Right lung (tissue), 5 donors: ENCODE results near the gene DENND6A. TPM values are rescaled to one million over a fixed set of nuclear protein-coding genes. Genes with fewer than 3 reads are reported as not detected.

Experiments
- DNase-seq, 2 donors: peaks; one replicate each; pipeline ENCODE4 v3.0.0-alpha.2; 2013
- polyA plus RNA-seq, 5 donors: library from polyadenylated mRNA; unstranded; fragments of 120-200 nt; gene quantifications; one replicate each; pipeline versions ENCODE4 v1.2.1 to v1.2.3, GENCODE V29; 2013; ENCODE audit warnings: inconsistent platforms in 1 of 5, low replicate concordance in 1 of 5; ENCODE audit not compliant: insufficient read length in 5 of 5, insufficient read depth in 1 of 5

DENND6A gene
- polyA plus RNA-seq, 5 donors: 22.2 to 33.9 (median 29.1) TPM

DNA sequence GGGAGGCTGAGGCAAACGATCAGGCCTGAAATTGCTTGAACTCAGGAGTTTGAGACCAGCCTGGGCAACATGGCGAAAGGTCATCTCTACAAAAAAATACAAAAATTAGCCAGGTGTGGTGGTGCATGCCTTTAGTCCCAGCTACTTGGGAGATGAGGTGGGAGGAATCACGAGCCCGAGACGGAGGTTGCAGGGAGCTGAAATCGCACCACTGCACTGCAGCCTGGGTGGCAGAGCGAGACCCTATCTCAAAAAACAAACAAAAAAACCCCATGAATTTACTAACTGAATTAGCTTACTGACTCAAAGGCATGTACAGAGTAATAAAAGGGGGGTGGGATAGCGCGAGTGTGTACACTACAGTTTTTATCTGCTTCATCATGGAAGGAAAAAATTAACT lies 115.1 kb downstream of the DENND6A start:
- no peak for DNase-seq

DNA sequence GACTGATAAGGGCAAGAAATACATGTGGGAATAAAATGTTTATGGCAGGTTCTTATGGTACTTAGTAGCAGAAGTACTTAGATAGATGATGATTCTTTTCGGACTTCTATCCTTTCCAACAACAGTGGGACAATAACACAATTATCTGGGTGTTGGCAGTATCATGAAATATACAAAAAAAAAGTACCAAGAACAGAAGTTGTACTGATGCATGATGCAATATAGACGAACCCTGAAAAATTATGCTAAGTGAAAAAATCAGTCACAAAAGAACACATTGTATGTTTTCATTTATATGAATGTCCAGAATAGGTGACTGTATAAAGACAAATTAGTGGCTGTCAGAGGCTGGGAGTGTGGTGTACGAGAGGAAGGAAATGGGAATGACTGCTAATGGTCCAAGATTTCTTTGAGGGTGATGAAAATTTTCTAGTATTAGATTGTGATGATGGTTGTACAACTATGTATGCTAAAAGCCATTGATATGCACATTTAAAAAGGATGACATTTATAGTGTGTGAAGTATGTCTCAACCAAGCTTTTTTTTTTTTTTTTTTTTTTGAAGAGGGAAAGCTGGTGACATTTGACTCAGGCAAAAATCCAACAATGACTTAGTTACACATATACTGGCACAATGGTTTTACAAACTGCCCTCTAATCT lies 116.8 kb downstream of the DENND6A start:
- no peak for DNase-seq

Other genes starting within 250 kb of the DENND6A start
- 10 to 100 TPM in 1 of 5 donors, 1 to 10 TPM in 4; 1.7 to 10.0 (median 7.2) TPM for gene DNAH12, start 148.7 kb downstream of the DENND6A start, polyA plus RNA-seq
- 10 to 100 TPM in 3 of 5 donors, 1 to 10 TPM in 2; 9.1 to 11.2 (median 10.1) TPM for gene PDE12, start 136.8 kb downstream of the DENND6A start, polyA plus RNA-seq
- gene ARF4, start 95.7 kb downstream of the DENND6A start, polyA plus RNA-seq: 100 to 1,000 TPM; 221 to 241 (median 226) TPM
- gene SLMAP, start 63.2 kb upstream of the DENND6A start, polyA plus RNA-seq: 10 to 100 TPM; 32.6 to 57.5 (median 54.0) TPM